BE2C (cell line): ENCODE measurements around the gene CDC73.

ENCODE experiments used
- DNase-seq: peaks from one replicate; pipeline ENCODE4 v3.0.0-alpha.2; 2020
- H3K27me3 ChIP-seq: fragments of 250-450 bp; sonication (Bioruptor Pico); 2 replicates; pipeline ENCODE4 v1.5.1; 2020; ENCODE audit warnings: mild to moderate bottlenecking
- H3K36me3 ChIP-seq: fragments of 250-450 bp; sonication (Bioruptor Pico); 2 replicates; pipeline ENCODE4 v1.5.1; 2020; ENCODE audit warnings: mild to moderate bottlenecking
- H3K4me1 ChIP-seq: fragments of 250-450 bp; sonication (Bioruptor Pico); 2 replicates; pipeline ENCODE4 v1.5.1; 2020
- H3K4me3 ChIP-seq: 2 replicates; pipeline ENCODE4 v1.5.1; 2011; ENCODE audit warnings: low read depth, low read length
- H3K9me3 ChIP-seq: fragments of 250-450 bp; sonication (Bioruptor Pico); 2 replicates; pipeline ENCODE4 v1.5.1; 2020
- TF ChIP-seq, protein P1 (sequence below): IDR thresholded peaks from 2 replicates; pipeline ENCODE4 v1.5.1; 2012; ENCODE audit warnings: mild to moderate bottlenecking, low read depth, low read length

CDC73 gene

DNA sequence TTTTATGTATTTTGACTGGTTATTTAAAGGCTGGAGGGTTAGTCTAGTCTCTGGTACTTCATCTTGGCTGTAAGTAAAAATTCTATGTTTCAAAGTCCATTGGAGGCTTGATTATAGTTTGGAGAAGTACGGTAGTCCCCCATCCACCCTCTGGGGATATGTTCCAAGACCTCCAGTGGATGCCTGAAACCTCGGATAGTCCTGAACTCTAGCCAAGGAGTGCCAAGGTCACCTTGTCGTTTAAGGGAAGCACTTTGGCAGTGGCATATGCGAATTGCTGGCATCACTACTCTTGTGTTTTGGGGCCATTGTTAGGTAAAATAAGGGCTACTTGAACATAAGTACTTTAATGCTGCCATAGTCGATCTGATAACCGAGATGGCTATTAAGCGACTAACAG lies 18.4 kb downstream of the CDC73 start:
- no peak for DNase-seq
- Histone ChIP-seq H3K36me3 (peaks cover 56% of the 10 kb centered on the region), H3K27me3 (no peaks in the 10 kb centered on the region), H3K9me3 (no peaks in the 10 kb centered on the region), H3K4me3 (no peak overlapping the region), H3K4me1 (no peaks in the 10 kb centered on the region)
- TF ChIP-seq, protein P1, sequence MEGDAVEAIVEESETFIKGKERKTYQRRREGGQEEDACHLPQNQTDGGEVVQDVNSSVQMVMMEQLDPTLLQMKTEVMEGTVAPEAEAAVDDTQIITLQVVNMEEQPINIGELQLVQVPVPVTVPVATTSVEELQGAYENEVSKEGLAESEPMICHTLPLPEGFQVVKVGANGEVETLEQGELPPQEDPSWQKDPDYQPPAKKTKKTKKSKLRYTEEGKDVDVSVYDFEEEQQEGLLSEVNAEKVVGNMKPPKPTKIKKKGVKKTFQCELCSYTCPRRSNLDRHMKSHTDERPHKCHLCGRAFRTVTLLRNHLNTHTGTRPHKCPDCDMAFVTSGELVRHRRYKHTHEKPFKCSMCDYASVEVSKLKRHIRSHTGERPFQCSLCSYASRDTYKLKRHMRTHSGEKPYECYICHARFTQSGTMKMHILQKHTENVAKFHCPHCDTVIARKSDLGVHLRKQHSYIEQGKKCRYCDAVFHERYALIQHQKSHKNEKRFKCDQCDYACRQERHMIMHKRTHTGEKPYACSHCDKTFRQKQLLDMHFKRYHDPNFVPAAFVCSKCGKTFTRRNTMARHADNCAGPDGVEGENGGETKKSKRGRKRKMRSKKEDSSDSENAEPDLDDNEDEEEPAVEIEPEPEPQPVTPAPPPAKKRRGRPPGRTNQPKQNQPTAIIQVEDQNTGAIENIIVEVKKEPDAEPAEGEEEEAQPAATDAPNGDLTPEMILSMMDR, result no peak

DNA sequence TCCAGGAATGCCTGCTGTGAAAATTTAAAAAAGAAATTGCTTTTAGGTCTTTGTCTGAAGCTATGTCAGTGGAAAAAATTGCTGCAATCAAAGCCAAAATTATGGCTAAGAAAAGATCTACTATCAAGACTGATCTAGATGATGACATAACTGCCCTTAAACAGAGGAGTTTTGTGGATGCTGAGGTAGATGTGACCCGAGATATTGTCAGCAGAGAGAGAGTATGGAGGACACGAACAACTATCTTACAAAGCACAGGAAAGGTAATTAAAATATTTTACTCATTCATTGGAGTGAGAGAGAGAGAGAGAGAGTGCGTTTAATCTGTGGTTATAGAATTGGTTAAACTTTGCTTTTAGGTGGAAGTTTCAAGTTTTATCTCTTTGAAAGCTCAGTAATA lies 20.0 kb downstream of the CDC73 start:
- no peaks in the 10 kb centered on the region for H3K27me3 ChIP-seq
- no peak for DNase-seq
- H3K4me1 ChIP-seq, result no peaks in the 10 kb centered on the region
- H3K4me3 ChIP-seq, result no peak overlapping the region
- H3K36me3 ChIP-seq, result peaks cover 52% of the 10 kb centered on the region
- TF ChIP-seq, protein P1, result no peak
- no peaks in the 10 kb centered on the region for H3K9me3 ChIP-seq

DNA sequence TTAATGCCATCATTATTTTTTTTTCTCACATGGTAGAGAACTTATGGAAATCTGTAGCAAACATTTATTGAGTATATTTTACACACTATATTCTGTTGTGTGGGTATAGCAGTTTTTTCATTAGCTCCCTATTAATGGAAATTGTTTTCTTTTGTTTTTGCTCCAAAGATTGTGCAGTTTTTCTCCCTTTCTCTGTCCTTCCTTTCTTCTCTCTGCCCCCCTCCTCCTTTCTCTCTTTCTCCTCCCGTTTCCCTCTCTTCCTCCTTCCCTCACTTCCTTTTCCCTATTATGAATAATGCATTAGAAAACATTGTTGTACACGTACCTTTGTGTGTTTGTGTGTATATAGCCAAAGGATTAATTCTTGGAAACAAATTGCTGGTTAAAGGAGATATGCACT lies 20.6 kb downstream of the CDC73 start:
- Histone ChIP-seq H3K4me3 (no peak overlapping the region), H3K36me3 (peaks cover 51% of the 10 kb centered on the region), H3K9me3 (no peaks in the 10 kb centered on the region), H3K4me1 (no peaks in the 10 kb centered on the region), H3K27me3 (no peaks in the 10 kb centered on the region)
- no peak for DNase-seq
- TF ChIP-seq, protein P1, result no peak

DNA sequence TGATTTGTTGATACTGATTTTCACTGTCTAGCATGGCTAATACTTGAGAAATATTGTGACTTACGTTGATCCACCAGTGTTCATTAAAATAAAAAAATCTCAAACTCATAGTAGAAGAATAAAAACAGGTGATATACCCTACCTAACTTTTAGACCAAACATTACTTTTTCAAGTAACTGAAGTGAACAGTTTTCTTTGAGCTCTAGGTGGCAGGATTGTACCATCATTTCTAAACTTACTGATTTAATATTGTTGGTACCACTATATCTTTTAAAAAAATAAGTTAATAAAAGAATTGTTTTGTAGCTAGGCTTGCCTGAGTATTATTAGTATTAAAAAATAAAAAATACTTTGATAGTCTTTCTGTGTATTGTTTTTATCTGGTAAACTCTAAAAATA lies 21.5 kb downstream of the CDC73 start:
- Histone ChIP-seq H3K4me1 (no peaks in the 10 kb centered on the region), H3K9me3 (no peaks in the 10 kb centered on the region), H3K36me3 (peaks cover 53% of the 10 kb centered on the region), H3K4me3 (no peak overlapping the region), H3K27me3 (no peaks in the 10 kb centered on the region)
- DNase-seq, result no peak
- TF ChIP-seq, protein P1, result peak; percentile 49; the same call in 1 of the 2 replicates

DNA sequence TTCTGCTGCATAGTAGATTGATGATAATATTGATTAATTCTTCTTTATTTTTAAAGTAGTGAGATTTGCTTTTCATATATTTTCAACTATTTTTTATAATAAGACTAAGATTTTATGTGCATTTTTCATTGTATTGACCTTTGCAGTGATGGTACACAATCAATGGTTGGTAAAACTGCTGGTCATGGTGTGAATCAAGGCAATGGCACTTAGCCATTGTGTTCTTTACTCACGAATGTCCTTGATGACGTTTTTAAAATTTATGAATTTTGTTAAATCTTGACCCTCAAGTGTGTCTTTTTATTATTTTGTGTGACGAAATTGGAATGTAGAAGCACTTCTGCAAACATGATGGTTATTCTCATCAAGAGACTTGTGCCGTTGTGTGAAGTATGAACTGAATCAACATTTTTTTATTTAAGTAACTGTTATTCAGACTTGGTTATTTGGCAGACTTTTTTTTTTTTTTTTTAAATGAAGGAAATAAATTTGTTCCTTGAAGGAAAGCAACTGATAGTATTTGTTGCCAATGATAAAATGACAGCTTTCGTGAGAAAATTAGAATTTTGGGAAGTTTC lies 22.6 kb downstream of the CDC73 start:
- Histone ChIP-seq H3K9me3 (no peaks in the 10 kb centered on the region), H3K4me1 (no peaks in the 10 kb centered on the region), H3K27me3 (no peaks in the 10 kb centered on the region), H3K36me3 (peaks cover 48% of the 10 kb centered on the region), H3K4me3 (no peak overlapping the region)
- no peak for DNase-seq
- TF ChIP-seq, protein P1, result no peak

DNA sequence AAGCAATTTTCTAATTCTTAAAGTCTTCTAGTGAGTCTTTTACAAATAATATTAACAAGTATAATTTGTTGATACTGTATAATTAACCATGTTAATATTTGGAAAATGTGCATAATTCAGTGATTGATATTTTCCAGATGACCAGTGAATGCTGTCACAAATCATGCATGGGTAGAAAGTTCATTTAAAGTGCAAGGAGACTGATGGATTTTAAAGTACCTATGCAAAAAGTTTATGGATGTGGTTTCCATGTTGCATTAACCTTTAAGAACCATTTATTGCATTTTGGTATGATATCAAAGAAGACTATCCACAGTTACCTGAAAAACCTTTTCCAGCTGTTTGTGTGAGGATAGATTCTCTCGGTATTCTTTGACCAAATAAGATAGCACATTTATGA lies 23.2 kb downstream of the CDC73 start:
- H3K9me3 ChIP-seq, result no peaks in the 10 kb centered on the region
- no peak for DNase-seq
- peaks cover 45% of the 10 kb centered on the region for H3K36me3 ChIP-seq
- TF ChIP-seq, protein P1, result no peak
- no peaks in the 10 kb centered on the region for H3K4me1 ChIP-seq
- no peak overlapping the region for H3K4me3 ChIP-seq
- no peaks in the 10 kb centered on the region for H3K27me3 ChIP-seq
